GM18907 (cell line): ENCODE results near the gene EHD1.

Source experiments
- ATAC-seq: cut with Tn5 transposase; IDR thresholded peaks from one replicate; pipeline ENCODE4 v1.9.1; 2021; ENCODE audit warnings: mild to moderate bottlenecking, moderate library complexity; ENCODE audit not compliant: unreplicated experiment

EHD1 gene

GRCh38 chr11:64845129-64845775 lies 33.2 kb downstream of the EHD1 start:
- no peak for ATAC-seq

DNA sequence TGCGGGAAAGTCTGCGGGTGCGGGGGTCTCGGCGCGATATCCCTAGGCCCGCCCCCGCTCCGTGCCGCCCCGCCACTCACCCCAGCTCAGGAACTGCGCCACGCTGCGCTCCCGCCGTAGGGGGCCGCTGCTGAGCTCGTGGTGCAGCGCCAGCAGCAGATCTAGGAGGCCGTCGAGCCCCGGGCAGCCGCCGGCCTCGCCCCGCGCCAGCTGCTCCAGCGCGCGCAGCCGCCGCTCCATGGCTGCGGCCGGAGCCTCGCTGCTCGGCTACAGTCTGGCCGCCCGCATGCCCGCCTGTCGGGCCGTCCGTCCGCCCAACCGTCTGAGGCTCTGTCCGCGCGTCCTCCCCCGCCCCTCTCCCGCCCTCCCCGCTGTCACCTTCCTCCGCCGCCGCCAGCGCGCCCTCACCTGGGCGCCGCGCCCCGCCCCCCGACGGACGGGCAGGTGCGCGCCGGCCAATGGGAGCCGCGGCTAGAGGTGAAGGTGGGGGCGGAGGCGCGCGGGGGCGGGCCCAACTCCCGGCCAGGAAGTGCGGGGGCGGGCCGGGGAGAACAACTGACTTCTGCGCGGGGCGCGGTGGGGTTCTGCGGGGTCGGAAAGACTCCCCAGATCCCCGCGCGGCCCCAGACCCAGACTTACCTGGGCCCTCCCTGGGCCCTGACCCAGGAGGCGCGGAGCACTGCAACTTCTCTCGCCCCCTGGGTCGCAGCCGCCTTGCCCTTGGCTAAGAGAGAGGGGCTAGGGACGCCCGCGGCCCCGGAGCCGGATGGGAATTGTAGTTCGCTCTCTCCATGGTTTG lies 33.9 kb downstream of the EHD1 start, which contains the start of gene CDC42BPG:
TSS of gene CDC42BPG (minus strand) at position 324 of the 799 bp plus-strand sequence. CDS start at position 240, 84 bp downstream.
- no peak for ATAC-seq

DNA sequence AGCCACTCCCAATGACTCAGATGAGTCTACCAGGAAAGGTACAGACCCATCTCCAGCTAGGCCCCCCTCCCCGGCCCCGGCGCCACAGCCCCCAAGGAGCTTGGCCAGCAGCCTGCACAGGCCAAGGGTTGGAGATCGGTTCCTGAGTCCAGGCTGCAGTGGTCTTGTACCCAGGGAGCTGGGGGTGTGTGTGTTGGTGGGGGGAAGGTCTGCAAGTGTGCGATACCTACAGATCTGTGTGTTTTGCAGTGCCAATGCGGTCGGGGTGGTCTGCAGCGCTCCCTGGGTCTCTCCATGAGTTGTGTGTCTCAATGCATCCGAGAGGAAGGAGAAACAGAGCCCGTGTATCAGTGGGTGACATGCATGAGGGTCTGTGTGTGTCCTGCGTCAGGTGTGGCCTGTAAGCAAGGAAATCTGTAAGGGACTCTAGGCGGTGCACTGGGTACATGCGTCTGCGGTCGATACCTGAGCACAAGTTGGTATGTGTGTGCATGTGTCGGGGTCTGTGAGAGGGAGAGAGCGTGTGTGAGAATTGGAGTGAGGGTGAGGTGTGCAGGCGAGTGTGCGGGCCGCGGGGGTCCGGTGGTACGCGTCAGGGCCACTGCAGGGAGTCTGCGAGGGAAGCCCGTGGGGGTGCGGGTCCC lies 34.6 kb downstream of the EHD1 start:
- ATAC-seq: no peak

DNA sequence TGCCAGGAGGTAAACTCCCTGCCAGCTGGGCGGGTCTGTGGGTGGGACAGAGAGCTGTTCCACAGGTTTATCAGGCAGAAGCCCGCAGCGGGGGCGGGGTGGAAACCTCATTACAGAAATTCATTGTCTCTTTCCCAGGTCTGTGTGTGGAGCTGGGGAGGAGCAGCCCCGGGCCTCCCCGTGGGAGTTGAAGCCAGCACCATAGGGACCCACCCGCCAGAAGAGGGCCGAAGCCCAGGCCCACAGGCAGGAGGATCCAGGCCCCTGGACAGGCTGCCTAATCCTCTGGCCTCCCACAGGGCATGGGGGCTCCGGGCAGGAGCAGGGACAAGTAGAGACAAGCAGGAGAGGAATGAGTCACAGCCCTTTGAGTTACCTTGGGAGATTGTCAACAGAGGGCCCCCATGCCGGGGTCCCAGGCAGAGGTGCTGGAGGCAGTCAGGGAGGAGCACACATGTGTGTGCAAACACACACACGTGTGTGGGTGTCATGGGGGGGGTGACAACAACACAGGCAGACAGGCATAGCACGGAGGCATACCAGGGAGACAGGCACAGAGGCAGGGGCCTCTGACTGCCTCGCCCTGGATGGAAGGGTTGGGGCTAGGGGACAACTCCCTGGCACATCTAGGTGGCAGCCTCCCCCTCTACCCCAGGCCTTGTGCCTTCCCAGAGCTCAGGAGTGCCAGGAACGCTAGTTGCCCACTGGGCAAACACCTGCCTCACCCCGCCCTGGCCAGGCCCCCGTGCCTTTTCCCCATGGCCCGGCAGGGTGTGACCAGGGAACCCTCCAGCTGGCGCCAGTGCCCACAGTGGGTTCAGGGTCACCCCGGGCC lies 35.4 kb downstream of the EHD1 start:
- ATAC-seq: no peak

- no peak for ATAC-seq
Observed at GRCh38 chr11:64842366-64842759, 36.1 kb downstream of the EHD1 start.

- ATAC-seq: no peak
Observed at GRCh38 chr11:64841592-64842365, 36.6 kb downstream of the EHD1 start.

- ATAC-seq: no peak
Observed at GRCh38 chr11:64839887-64840782, 38.3 kb downstream of the EHD1 start.

- no peak for ATAC-seq
Observed at GRCh38 chr11:64839335-64839734, 39.1 kb downstream of the EHD1 start.

- ATAC-seq: no peak
Observed at GRCh38 chr11:64838600-64839334, 39.7 kb downstream of the EHD1 start.

DNA sequence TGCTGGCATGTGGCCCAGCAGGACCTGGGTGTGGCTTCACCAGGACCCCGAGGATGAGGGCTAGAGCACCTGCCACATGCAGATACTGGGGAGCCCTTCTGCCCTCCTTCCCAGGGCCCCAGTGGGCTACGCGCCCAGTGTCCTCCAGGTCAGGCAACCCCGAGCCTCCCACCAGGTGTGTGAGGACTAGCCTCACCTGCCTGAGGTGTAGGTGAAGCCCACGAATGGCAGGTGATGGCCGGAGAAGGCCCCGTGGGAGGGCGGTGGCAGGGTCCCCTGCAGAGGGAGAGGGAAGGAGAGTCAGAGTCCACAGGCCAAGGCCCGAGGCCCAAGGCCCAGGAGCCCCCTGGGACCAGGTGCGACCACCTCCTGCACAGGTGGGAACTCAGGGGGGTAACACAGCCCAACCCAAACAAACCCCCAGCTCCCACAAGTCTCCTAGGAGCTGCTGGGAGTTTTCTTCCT lies 40.5 kb downstream of the EHD1 start:
- ATAC-seq: no peak

GRCh38 chr11:64836448-64837072 lies 41.9 kb downstream of the EHD1 start:
- ATAC-seq: no peak

DNA sequence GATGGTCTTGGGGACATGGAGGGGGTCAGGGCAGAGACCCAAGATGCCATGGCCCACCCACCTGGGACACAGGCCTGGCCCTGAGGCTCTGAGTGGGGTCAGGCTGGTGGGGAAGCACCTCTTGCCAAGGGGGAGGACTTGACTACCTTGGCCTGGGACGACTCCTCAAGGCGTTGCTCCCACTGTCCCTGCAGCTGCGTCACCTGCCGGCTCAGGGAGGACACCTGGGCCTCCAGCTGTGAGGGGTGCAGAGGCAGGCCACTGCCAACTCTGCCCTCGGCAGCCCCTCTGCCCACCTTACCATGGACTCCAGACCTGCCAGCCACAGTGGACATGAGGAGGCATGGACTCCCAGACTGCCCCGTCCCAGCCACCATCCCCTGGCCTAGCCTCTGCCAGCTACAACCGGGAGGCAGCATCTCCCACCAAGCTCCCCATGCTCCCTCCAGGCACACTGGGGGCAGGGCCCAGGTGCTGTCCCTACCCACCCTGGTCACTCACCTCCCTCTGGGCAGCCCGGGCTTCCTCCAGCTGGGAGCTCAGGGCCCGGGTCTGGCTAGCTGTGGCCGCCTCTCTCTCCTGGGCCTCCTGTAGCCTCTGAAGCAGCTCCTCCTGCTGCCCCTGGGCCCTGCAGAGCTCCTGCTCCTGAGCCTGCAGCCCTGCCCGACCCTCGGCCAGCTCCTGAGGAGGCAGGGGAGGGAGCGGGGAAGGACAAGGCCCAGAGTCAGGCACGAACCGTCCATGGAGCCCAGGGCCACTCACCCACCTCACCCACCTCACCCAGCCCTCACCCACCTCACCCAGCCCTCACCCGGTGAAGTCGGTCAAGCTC lies 42.6 kb downstream of the EHD1 start:
- no peak for ATAC-seq

GRCh38 chr11:64834723-64835615 lies 43.5 kb downstream of the EHD1 start:
- no peak for ATAC-seq

- ATAC-seq: no peak
Observed at GRCh38 chr11:64834031-64834722, 44.2 kb downstream of the EHD1 start.

GRCh38 chr11:64833509-64833908 lies 44.9 kb downstream of the EHD1 start:
- no peak for ATAC-seq

DNA sequence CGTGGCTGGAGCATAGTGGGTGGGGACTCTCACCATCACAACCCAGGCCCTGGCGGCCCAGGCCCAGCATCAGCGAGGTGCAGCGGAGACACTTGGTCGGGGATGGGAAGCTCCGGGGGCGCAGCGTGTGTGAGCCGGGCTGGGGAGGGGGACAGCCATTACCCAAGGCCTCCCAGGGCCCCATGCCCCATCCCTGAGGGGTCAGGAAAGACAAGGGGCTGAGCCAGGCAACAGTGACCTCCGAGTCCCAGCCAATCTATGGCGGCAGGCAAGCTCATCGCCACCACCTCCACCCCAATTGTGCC lies 45.3 kb downstream of the EHD1 start:
- no peak for ATAC-seq
